Neural progenitor cell (in vitro differentiated cells): Measurements from ENCODE around the gene ELF1. TPM values are rescaled to one million over a fixed set of nuclear protein-coding genes. Genes with fewer than 3 reads are reported as not detected.
A peak's percentile ranks its signal among the peaks of the same experiment; 100 is the strongest.

Experiments used
- DNase-seq: peaks from one replicate; pipeline ENCODE4 v3.0.0-alpha.2; 2016; ENCODE audit warnings: low spot score
- H2AFZ ChIP-seq: fragments of 200-600 bp; sonication (generic); replicated peaks from 2 replicates; pipeline ENCODE4 v1.6.1; 2016; ENCODE audit warnings: antibody characterized with exemption
- H3F3A ChIP-seq: fragments of 200-600 bp; sonication (generic); 2 replicates; pipeline ENCODE4 v1.6.1; 2016; ENCODE audit warnings: antibody characterized with exemption, low read depth
- H3K27ac ChIP-seq: fragments of 200-600 bp; sonication (generic); 2 replicates; pipeline ENCODE4 v1.5.1; 2016; ENCODE audit warnings: mild to moderate bottlenecking
- H3K27me3 ChIP-seq: fragments of 200-600 bp; sonication (generic); 2 replicates; pipeline ENCODE4 v1.6.1; 2016; ENCODE audit warnings: mild to moderate bottlenecking, moderate library complexity
- H3K36me3 ChIP-seq: fragments of 200-600 bp; sonication (generic); 2 replicates; pipeline ENCODE4 v1.5.1; 2016
- H3K4me1 ChIP-seq: fragments of 200-600 bp; sonication (generic); 2 replicates; pipeline ENCODE4 v1.6.1; 2016; ENCODE audit warnings: mixed run types
- H3K4me2 ChIP-seq: fragments of 200-600 bp; sonication (generic); 2 replicates; pipeline ENCODE4 v1.6.1; 2016
- H3K4me3 ChIP-seq: fragments of 200-600 bp; sonication (generic); 2 replicates; pipeline ENCODE4 v1.5.1; 2016
- H3K79me2 ChIP-seq: fragments of 200-600 bp; sonication (generic); 2 replicates; pipeline ENCODE4 v1.6.1; 2016; ENCODE audit warnings: low read depth
- H3K9ac ChIP-seq: fragments of 200-600 bp; sonication (generic); 2 replicates; pipeline ENCODE4 v1.6.1; 2016
- H3K9me3 ChIP-seq: fragments of 200-600 bp; sonication (generic); 2 replicates; pipeline ENCODE4 v1.5.1; 2016; ENCODE audit warnings: low read depth
- H4K20me1 ChIP-seq: fragments of 200-600 bp; sonication (generic); 2 replicates; pipeline ENCODE4 v1.6.1; 2016; ENCODE audit warnings: low read depth
- H3K27ac Mint-ChIP-seq: 3 replicates; pipeline ENCODE4 v1.8.0; 2021; ENCODE audit warnings: mixed read lengths
- H3K27me3 Mint-ChIP-seq: 2 replicates; pipeline ENCODE4 v1.8.0; 2022; ENCODE audit warnings: low read depth, mild to moderate bottlenecking, inconsistent platforms, moderate library complexity, mixed read lengths; ENCODE audit not compliant: insufficient read depth
- H3K36me3 Mint-ChIP-seq: 3 replicates; pipeline ENCODE4 v1.8.0; 2021; ENCODE audit warnings: mixed read lengths
- H3K4me1 Mint-ChIP-seq: 3 replicates; pipeline ENCODE4 v1.8.0; 2021; ENCODE audit warnings: mixed read lengths
- H3K4me3 Mint-ChIP-seq: 3 replicates; pipeline ENCODE4 v1.8.0; 2021; ENCODE audit warnings: mild to moderate bottlenecking, moderate library complexity, mixed read lengths
- H3K9me3 Mint-ChIP-seq: 3 replicates; pipeline ENCODE4 v1.8.0; 2020; ENCODE audit warnings: mixed read lengths
- EZH2 ChIP-seq: fragments of 200-600 bp; sonication (generic); IDR thresholded peaks from 2 replicates; pipeline ENCODE4 v1.6.1; 2017; ENCODE audit warnings: antibody characterized with exemption, mild to moderate bottlenecking, moderate library complexity
- EZH2phosphoT487 ChIP-seq: fragments of 200-600 bp; sonication (generic); IDR thresholded peaks from 2 replicates; pipeline ENCODE4 v1.6.1; 2017; ENCODE audit warnings: antibody characterized with exemption
- total RNA-seq: library from RNA; depleted of rRNA; stranded (reverse); fragments of >200 nt; gene quantifications from 2 replicates; pipeline ENCODE4 v1.2.3, GENCODE V29; 2015; ENCODE audit warnings: low replicate concordance
- TF ChIP-seq, protein P1 (sequence below): fragments of 200-600 bp; sonication (generic); IDR thresholded peaks from 2 replicates; pipeline ENCODE4 v1.5.1; 2017; ENCODE audit warnings: antibody characterized with exemption, mild to moderate bottlenecking

Gene ELF1
- total RNA-seq, 1 donor from 2014 or later = 9.3 TPM

GRCh38 chr13:41061914-41062837, 43.1 kb upstream of the ELF1 start:
- Histone ChIP-seq H3K27ac (peak overlapping the region; percentile 87), H3F3A (peaks cover 30% of the 10 kb centered on the region), H3K4me1 (peaks cover 14% of the 10 kb centered on the region), H4K20me1 (no peaks in the 10 kb centered on the region), H3K79me2 (peaks cover 51% of the 10 kb centered on the region), H3K9me3 (no peaks in the 10 kb centered on the region), H3K27me3 (no peaks in the 10 kb centered on the region), H2AFZ (peak overlapping the region; percentile 90), H3K36me3 (peaks cover 11% of the 10 kb centered on the region), H3K4me2 (peak overlapping the region; percentile 89), H3K4me3 (peak overlapping the region; percentile 70), H3K9ac (peak overlapping the region; percentile 61)
- no peak for TF ChIP-seq EZH2phosphoT487
- TF ChIP-seq EZH2 = no peak
- TF ChIP-seq, protein P1, sequence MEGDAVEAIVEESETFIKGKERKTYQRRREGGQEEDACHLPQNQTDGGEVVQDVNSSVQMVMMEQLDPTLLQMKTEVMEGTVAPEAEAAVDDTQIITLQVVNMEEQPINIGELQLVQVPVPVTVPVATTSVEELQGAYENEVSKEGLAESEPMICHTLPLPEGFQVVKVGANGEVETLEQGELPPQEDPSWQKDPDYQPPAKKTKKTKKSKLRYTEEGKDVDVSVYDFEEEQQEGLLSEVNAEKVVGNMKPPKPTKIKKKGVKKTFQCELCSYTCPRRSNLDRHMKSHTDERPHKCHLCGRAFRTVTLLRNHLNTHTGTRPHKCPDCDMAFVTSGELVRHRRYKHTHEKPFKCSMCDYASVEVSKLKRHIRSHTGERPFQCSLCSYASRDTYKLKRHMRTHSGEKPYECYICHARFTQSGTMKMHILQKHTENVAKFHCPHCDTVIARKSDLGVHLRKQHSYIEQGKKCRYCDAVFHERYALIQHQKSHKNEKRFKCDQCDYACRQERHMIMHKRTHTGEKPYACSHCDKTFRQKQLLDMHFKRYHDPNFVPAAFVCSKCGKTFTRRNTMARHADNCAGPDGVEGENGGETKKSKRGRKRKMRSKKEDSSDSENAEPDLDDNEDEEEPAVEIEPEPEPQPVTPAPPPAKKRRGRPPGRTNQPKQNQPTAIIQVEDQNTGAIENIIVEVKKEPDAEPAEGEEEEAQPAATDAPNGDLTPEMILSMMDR = no peak
- H3K4me1 Mint-ChIP-seq = peaks cover 39% of the 10 kb centered on the region
- no peak for DNase-seq
- peaks cover 10% of the 10 kb centered on the region for H3K36me3 Mint-ChIP-seq
- H3K27ac Mint-ChIP-seq = peak overlapping the region; percentile 97
- H3K27me3 Mint-ChIP-seq = peaks cover 18% of the 10 kb centered on the region
- H3K9me3 Mint-ChIP-seq = peaks cover 11% of the 10 kb centered on the region
- H3K4me3 Mint-ChIP-seq = peak overlapping the region; percentile 99

DNA sequence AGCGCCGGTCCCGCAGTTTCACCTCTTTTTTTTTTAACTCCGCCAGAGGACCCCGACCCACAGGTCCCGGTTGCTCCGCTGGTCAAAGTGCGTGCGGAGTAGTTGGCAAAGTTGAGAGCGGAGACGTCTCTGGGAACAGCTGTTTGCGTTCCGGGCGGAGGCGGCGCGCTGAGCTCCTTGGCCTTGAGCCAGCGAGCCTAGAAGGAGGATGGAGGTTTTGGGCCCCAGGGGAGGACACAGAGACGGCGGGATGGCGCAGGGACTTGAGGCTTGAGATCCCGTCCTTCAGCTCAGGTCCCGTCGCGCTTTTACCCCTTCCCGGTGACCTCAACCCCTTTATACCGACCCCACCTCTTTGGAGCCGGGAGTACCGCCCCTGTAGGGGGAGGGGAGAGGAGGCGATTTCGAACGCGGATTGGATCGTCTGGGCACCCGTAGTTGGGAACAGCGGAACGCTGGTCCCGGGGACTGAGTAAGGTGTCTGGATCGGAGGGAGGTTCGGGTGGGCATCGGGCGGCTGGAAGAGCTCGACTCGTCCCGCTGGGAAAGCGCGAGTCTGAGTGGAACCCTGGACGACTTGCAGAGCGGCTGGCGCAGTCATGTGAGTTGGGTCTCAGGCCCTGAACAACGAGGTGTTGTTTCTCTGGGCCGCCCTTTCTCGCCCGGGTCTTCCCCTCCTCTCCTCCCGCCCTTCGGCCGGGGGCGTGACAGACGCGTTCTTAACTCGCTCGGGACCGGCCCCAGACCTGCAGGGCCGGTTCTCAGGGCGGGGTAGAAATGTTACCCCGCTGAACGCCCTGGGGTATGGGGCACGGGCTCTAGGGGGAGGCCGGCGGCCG, 42.2 kb upstream of the ELF1 start, which contains the start of gene WBP4:
TSS of gene WBP4 (plus strand) at position 435 of the 839 bp plus-strand sequence. CDS start at position 600, 165 bp downstream.
- H3K27me3 ChIP-seq = no peaks in the 10 kb centered on the region
- H3K9me3 Mint-ChIP-seq = peaks cover 11% of the 10 kb centered on the region
- peaks cover 30% of the 10 kb centered on the region for H3F3A ChIP-seq
- H3K79me2 ChIP-seq = peaks cover 51% of the 10 kb centered on the region
- peak within 1 kb of the TSS; percentile 87 for H3K27ac ChIP-seq
- peak within 1 kb of the TSS; percentile 90 for H2AFZ ChIP-seq
- H3K27ac Mint-ChIP-seq = peak within 1 kb of the TSS; percentile 99
- peak within 1 kb of the TSS; percentile 99 for H3K4me3 Mint-ChIP-seq
- H3K9me3 ChIP-seq = no peaks in the 10 kb centered on the region
- peak within 1 kb of the TSS; percentile 70 for H3K4me3 ChIP-seq
- peaks cover 7% of the 10 kb centered on the region for H3K36me3 Mint-ChIP-seq
- H3K27me3 Mint-ChIP-seq = peaks cover 18% of the 10 kb centered on the region
- no peaks in the 10 kb centered on the region for H4K20me1 ChIP-seq
- DNase-seq = peak; percentile 97
- H3K36me3 ChIP-seq = peaks cover 10% of the 10 kb centered on the region
- peaks cover 14% of the 10 kb centered on the region for H3K4me1 ChIP-seq
- no peak for TF ChIP-seq EZH2
- TF ChIP-seq, protein P1 = no peak
- TF ChIP-seq EZH2phosphoT487 = no peak
- H3K9ac ChIP-seq = peak within 1 kb of the TSS; percentile 61
- H3K4me1 Mint-ChIP-seq = peaks cover 39% of the 10 kb centered on the region
- peak within 1 kb of the TSS; percentile 89 for H3K4me2 ChIP-seq

DNA sequence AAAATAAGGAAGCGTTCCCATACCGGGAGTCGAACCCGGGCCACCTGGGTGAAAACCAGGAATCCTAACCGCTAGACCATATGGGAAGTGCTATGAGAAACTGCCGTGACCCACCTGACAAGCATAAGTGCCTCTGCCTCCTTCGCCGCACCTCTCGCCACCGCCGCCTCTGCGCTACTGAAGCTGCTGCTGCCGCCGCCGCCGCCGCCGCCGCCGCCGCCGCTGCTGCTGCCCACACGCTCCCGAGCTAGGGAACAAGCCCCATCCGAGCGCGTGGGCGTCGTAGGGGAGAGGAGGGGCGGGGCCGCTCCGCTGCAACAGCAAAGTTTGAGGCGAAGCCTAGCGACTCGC, 41.6 kb upstream of the ELF1 start:
- peak overlapping the region; percentile 89 for H3K4me2 ChIP-seq

More for the DNA sequence above, 41.6 kb upstream of the ELF1 start:
- Histone ChIP-seq H3K27ac (peak overlapping the region; percentile 87), H3K4me3 (peak overlapping the region; percentile 70), H3F3A (peaks cover 30% of the 10 kb centered on the region), H3K9ac (peak overlapping the region; percentile 61), H2AFZ (peak overlapping the region; percentile 90), H4K20me1 (no peaks in the 10 kb centered on the region), H3K9me3 (no peaks in the 10 kb centered on the region), H3K4me1 (peaks cover 14% of the 10 kb centered on the region), H3K36me3 (peaks cover 4% of the 10 kb centered on the region), H3K27me3 (no peaks in the 10 kb centered on the region), H3K79me2 (peaks cover 51% of the 10 kb centered on the region)
- Mint-ChIP-seq H3K4me3 (peak overlapping the region; percentile 99), H3K36me3 (peaks cover 6% of the 10 kb centered on the region), H3K27me3 (peaks cover 18% of the 10 kb centered on the region), H3K4me1 (peaks cover 39% of the 10 kb centered on the region), H3K27ac (peak overlapping the region; percentile 99), H3K9me3 (peaks cover 11% of the 10 kb centered on the region)
- TF ChIP-seq, protein P1 = no peak
- TF ChIP-seq EZH2 = no peak
- TF ChIP-seq EZH2phosphoT487 = no peak
- peak; percentile 92 for DNase-seq
